ENCODE data around the gene JARID2.

GRCh38 chr6:15412767-15413166 is 166.9 kb downstream of the JARID2 start:
- TF ChIP-seq EZH2phosphoT487 (conservative IDR thresholded peaks at IDR 0.05; ENCODE audit: low read length) (no peak), CTCF (IDR thresholded peaks at IDR 0.05; ENCODE audit: insufficient read depth, low read length, poor library complexity, severe bottlenecking) (no peak)

Measured in SU-DHL-6 (cell line).